IMR-90 (cell line): ENCODE data around the gene SEL1L3.

Experiments used
- BHLHE40 ChIP-seq: fragments of 150-350 bp; IDR thresholded peaks from 2 replicates; pipeline ENCODE4 v1.6.1; 2016; ENCODE audit warnings: mild to moderate bottlenecking, low read depth, low read length
- CTCF ChIP-seq: conservative IDR thresholded peaks from 2 replicates; pipeline ENCODE4 v1.5.1; 2012; ENCODE audit warnings: mild to moderate bottlenecking, low read depth, low read length, improper control_type of control experiment
- RCOR1 ChIP-seq: IDR thresholded peaks from 2 replicates; pipeline ENCODE4 v1.6.1; 2012; ENCODE audit warnings: mild to moderate bottlenecking, low read length, improper control_type of control experiment; ENCODE audit not compliant: insufficient replicate concordance
- RFX5 ChIP-seq: IDR thresholded peaks from 2 replicates; pipeline ENCODE4 v1.8.0; 2012; ENCODE audit warnings: low read depth, mild to moderate bottlenecking, low read length, moderate library complexity
- USF2 ChIP-seq: fragments of 150-350 bp; IDR thresholded peaks from 2 replicates; pipeline ENCODE4 v1.6.1; 2017; ENCODE audit warnings: mild to moderate bottlenecking, antibody characterized with exemption, low read length, low read depth

- no peak for TF ChIP-seq CTCF
- no peak for TF ChIP-seq USF2
- TF ChIP-seq RCOR1 = no peak
- no peak for TF ChIP-seq BHLHE40
- TF ChIP-seq RFX5 = no peak
Measured at GRCh38 chr4:25803720-25804225, 59.0 kb downstream of the SEL1L3 start.
